H9 (cell line): ENCODE data around the gene GARIN5A. TPM values are rescaled to one million over a fixed set of nuclear protein-coding genes. Genes with fewer than 3 reads are reported as not detected.

ENCODE experiments used
- DNase-seq: peaks from one replicate; pipeline ENCODE4 v3.0.0-alpha.2; 2017
- H2AFZ ChIP-seq: one replicate; pipeline ENCODE4 v1.6.1; 2013; ENCODE audit warnings: mild to moderate bottlenecking, low read length, control low read depth, moderate library complexity
- H2AK5ac ChIP-seq: 2 replicates; pipeline ENCODE4 v1.6.1; 2013; ENCODE audit warnings: low read length, control low read depth, mixed read lengths; ENCODE audit not compliant: insufficient read length
- H2BK120ac ChIP-seq: one replicate; pipeline ENCODE4 v1.6.1; 2013; ENCODE audit warnings: low read depth, mild to moderate bottlenecking, low read length, control low read depth, inconsistent platforms; ENCODE audit not compliant: poor library complexity, severe bottlenecking
- H2BK12ac ChIP-seq: 2 replicates; pipeline ENCODE4 v1.6.1; 2013; ENCODE audit warnings: low read length, control low read depth, mixed read lengths, low read depth; ENCODE audit not compliant: insufficient read length
- H2BK15ac ChIP-seq: 2 replicates; pipeline ENCODE4 v1.6.1; 2013; ENCODE audit warnings: low read depth, low read length, control low read depth
- H2BK20ac ChIP-seq: one replicate; pipeline ENCODE4 v1.6.1; 2013; ENCODE audit warnings: low read depth, mild to moderate bottlenecking, low read length, control low read depth, inconsistent platforms; ENCODE audit not compliant: poor library complexity, severe bottlenecking
- H2BK5ac ChIP-seq: 2 replicates; pipeline ENCODE4 v1.6.1; 2013; ENCODE audit warnings: low read length, control low read depth, mixed read lengths; ENCODE audit not compliant: insufficient read length
- H3K14ac ChIP-seq: 2 replicates; pipeline ENCODE4 v1.6.1; 2013; ENCODE audit warnings: low read length, control low read depth; ENCODE audit not compliant: insufficient read depth
- H3K18ac ChIP-seq: 2 replicates; pipeline ENCODE4 v1.6.1; 2013; ENCODE audit warnings: low read depth, mild to moderate bottlenecking, mixed read lengths, low read length, control low read depth; ENCODE audit not compliant: insufficient read length
- H3K23ac ChIP-seq: 2 replicates; pipeline ENCODE4 v1.6.1; 2013; ENCODE audit warnings: low read length, control low read depth, mixed read lengths, low read depth; ENCODE audit not compliant: insufficient read length
- H3K23me2 ChIP-seq: 2 replicates; pipeline ENCODE4 v1.6.1; 2013; ENCODE audit warnings: low read depth, mild to moderate bottlenecking, mixed read lengths, low read length, control low read depth; ENCODE audit not compliant: insufficient read length, poor library complexity, severe bottlenecking
- H3K27ac ChIP-seq: 2 replicates; pipeline ENCODE4 v1.5.1; 2013; ENCODE audit warnings: low read length, control low read depth, mixed read lengths, low read depth; ENCODE audit not compliant: insufficient read length
- H3K27me3 ChIP-seq: 2 replicates; pipeline ENCODE4 v1.6.1; 2013; ENCODE audit warnings: low read length, control low read depth, inconsistent platforms; ENCODE audit not compliant: insufficient read depth
- H3K4ac ChIP-seq: 2 replicates; pipeline ENCODE4 v1.6.1; 2013; ENCODE audit warnings: low read depth, mild to moderate bottlenecking, control low read depth, inconsistent platforms, low read length, moderate library complexity
- H3K4me1 ChIP-seq: 2 replicates; pipeline ENCODE4 v1.6.1; 2013; ENCODE audit warnings: low read length, control low read depth, inconsistent platforms; ENCODE audit not compliant: insufficient read depth
- H3K4me2 ChIP-seq: 2 replicates; pipeline ENCODE4 v1.6.1; 2013; ENCODE audit warnings: low read length, control low read depth, mixed read lengths; ENCODE audit not compliant: insufficient read length, insufficient read depth
- H3K56ac ChIP-seq: 2 replicates; pipeline ENCODE4 v1.6.1; 2013; ENCODE audit warnings: low read depth, mild to moderate bottlenecking, mixed read lengths, low read length, control low read depth; ENCODE audit not compliant: insufficient read length
- H3K79me1 ChIP-seq: 2 replicates; pipeline ENCODE4 v1.6.1; 2013; ENCODE audit warnings: low read depth, mild to moderate bottlenecking, moderate library complexity, low read length, control low read depth, inconsistent platforms; ENCODE audit not compliant: insufficient read depth, poor library complexity, severe bottlenecking
- H3K79me2 ChIP-seq: 2 replicates; pipeline ENCODE4 v1.6.1; 2013; ENCODE audit warnings: low read length, control low read depth, inconsistent platforms; ENCODE audit not compliant: insufficient read depth
- H3K9ac ChIP-seq: 2 replicates; pipeline ENCODE4 v1.6.1; 2013; ENCODE audit warnings: low read length, control low read depth, mixed read lengths; ENCODE audit not compliant: insufficient read length; ENCODE audit errors: extremely low read depth
- H3K9me3 ChIP-seq: one replicate; pipeline ENCODE4 v1.6.1; 2013; ENCODE audit warnings: low read depth, low read length, inconsistent platforms; ENCODE audit not compliant: control insufficient read depth
- H3T11ph ChIP-seq: one replicate; pipeline ENCODE4 v1.6.1; 2013; ENCODE audit warnings: mild to moderate bottlenecking, low read length, control low read depth, inconsistent platforms
- H4K20me1 ChIP-seq: one replicate; pipeline ENCODE4 v1.6.1; 2013; ENCODE audit not compliant: control insufficient read depth, insufficient read length, insufficient read depth
- H4K5ac ChIP-seq: 2 replicates; pipeline ENCODE4 v1.6.1; 2013; ENCODE audit warnings: low read depth, mild to moderate bottlenecking, mixed read lengths, low read length, control low read depth; ENCODE audit not compliant: insufficient read length
- H4K8ac ChIP-seq: replicated peaks from 2 replicates; pipeline ENCODE4 v1.6.1; 2013; ENCODE audit warnings: low read length, control low read depth, mixed read lengths, low read depth; ENCODE audit not compliant: insufficient read length
- H4K91ac ChIP-seq: 2 replicates; pipeline ENCODE4 v1.6.1; 2013; ENCODE audit warnings: low read depth, mild to moderate bottlenecking, moderate library complexity, mixed read lengths, low read length, control low read depth; ENCODE audit not compliant: insufficient read length
- H3K27ac Mint-ChIP-seq, 3 experiments: 2 replicates in 2 of 3; 3 replicates in 1 of 3; pipeline ENCODE4 v1.8.0; 2020 to 2021; ENCODE audit warnings: mixed read lengths in 3 of 3, mild to moderate bottlenecking in 1 of 3, moderate library complexity in 1 of 3
- H3K27me3 Mint-ChIP-seq: 2 replicates; pipeline ENCODE4 v1.8.0; 2021; ENCODE audit warnings: low read depth, mild to moderate bottlenecking, moderate library complexity, mixed read lengths
- H3K36me3 Mint-ChIP-seq, 3 experiments: 2 replicates in 2 of 3; 3 replicates in 1 of 3; pipeline ENCODE4 v1.8.0; 2020 to 2021; ENCODE audit warnings: low read depth in 3 of 3, mixed read lengths in 3 of 3; ENCODE audit not compliant: insufficient read depth in 1 of 3
- H3K4me1 Mint-ChIP-seq, 2 experiments: 2 replicates each; pipeline ENCODE4 v1.8.0; 2020; ENCODE audit warnings: mixed read lengths in 2 of 2
- H3K4me3 Mint-ChIP-seq, 2 experiments: 2 replicates in 1 of 2; 3 replicates in 1 of 2; pipeline ENCODE4 v1.8.0; 2020 to 2021; ENCODE audit warnings: mild to moderate bottlenecking in 2 of 2, mixed read lengths in 2 of 2, moderate library complexity in 1 of 2
- H3K9me3 Mint-ChIP-seq, 2 experiments: 2 replicates in 1 of 2; 3 replicates in 1 of 2; pipeline ENCODE4 v1.8.0; 2020; ENCODE audit warnings: mild to moderate bottlenecking in 2 of 2, mixed read lengths in 2 of 2, moderate library complexity in 1 of 2
- CTCF ChIP-seq: fragments of 200-600 bp; sonication (generic); conservative IDR thresholded peaks from 3 replicates; pipeline ENCODE4 v1.8.0; 2021; ENCODE audit warnings: antibody characterized with exemption, mild to moderate bottlenecking
- WGBS: extraction: QIAGEN DNeasy Blood & Tissue Kit; methylation state at CpG from one replicate; pipeline ENCODE4 v1.1.7; 2013; ENCODE audit warnings: missing lambda C conversion rate, low lambda C conversion rate, mixed read lengths; ENCODE audit not compliant: insufficient read length; ENCODE audit errors: extremely low coverage; 5-methylcytosine and 5-hydroxymethylcytosine counted together
- total RNA-seq: library from RNA; stranded (reverse); gene quantifications from 2 replicates; pipeline ENCODE4 v1.2.1, GENCODE V29; 2021

Gene GARIN5A
- total RNA-seq, 1 experiment from 2014 or later: 9.5 TPM

- no peak overlapping the region for H3K4ac ChIP-seq
- no peak overlapping the region for H3K4me2 ChIP-seq
- no peaks in the 10 kb centered on the region for H3K27me3 ChIP-seq
- no peak overlapping the region for H3K27ac ChIP-seq
- H2AFZ ChIP-seq: no peak overlapping the region
- no peak overlapping the region for H4K8ac ChIP-seq
- no peak overlapping the region for H3K56ac ChIP-seq
- no peak for DNase-seq
- H3K9ac ChIP-seq: no peak overlapping the region
- no peak overlapping the region for H2BK20ac ChIP-seq
- H3K23me2 ChIP-seq: no peaks in the 10 kb centered on the region
- H2BK15ac ChIP-seq: no peak overlapping the region
- H3K27ac Mint-ChIP-seq: no peak overlapping the region
- no peak overlapping the region for H3T11ph ChIP-seq
- no peak overlapping the region for H4K91ac ChIP-seq
- H3K18ac ChIP-seq: no peak overlapping the region
- peaks cover 7 to 26% of the 10 kb centered on the region in 2 experiments for H3K4me1 Mint-ChIP-seq
- H2BK120ac ChIP-seq: no peak overlapping the region
- no peaks in the 10 kb centered on the region for H3K79me2 ChIP-seq
- TF ChIP-seq CTCF: no peak
- no peaks in the 10 kb centered on the region for H3K79me1 ChIP-seq
- no peaks in the 10 kb centered on the region for H4K20me1 ChIP-seq
- no peaks in the 10 kb centered on the region for H3K9me3 ChIP-seq
- peaks cover 51% of the 10 kb centered on the region for H3K27me3 Mint-ChIP-seq
- H3K23ac ChIP-seq: no peak overlapping the region
- H3K4me1 ChIP-seq: no peaks in the 10 kb centered on the region
- no peak overlapping the region for H2AK5ac ChIP-seq
- no peak overlapping the region for H2BK12ac ChIP-seq
- no peak overlapping the region for H3K4me3 Mint-ChIP-seq
- H2BK5ac ChIP-seq: no peak overlapping the region
- H4K5ac ChIP-seq: no peak overlapping the region
- no CpG with 5 or more reads among the region's 11 CpGs for WGBS
- no peak overlapping the region for H3K14ac ChIP-seq
- peaks cover 5 to 7% (median 5%) of the 10 kb centered on the region in 3 experiments; a peak in 4 of 7 replicates for H3K36me3 Mint-ChIP-seq
- no peaks in the 10 kb centered on the region; a peak in 1 of 5 replicates for H3K9me3 Mint-ChIP-seq
Observed at GRCh38 chr19:50515168-50515561, 38.5 kb upstream of the GARIN5A start.
